ENCODE measurements around the gene GTF2H3.

The GTF2H3 gene

DNA sequence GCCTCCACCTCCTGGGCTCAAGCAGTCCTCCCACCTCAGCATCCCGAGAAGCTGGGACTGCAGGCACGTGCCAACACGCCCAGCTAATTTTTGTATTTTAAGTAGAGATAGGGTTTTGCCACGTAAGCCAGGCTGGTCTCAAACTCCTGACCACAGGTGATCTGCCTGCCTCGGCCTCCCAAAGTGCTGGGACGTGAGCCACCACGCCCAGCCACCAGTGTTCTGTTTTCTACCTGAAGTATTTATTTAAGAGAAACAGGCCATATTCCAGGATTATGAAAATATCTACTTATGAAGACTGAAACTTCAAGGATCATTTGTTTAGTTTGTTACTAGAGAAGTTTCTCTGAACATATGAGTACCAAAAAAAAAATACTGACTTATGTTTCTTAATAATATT is 10.3 kb downstream of the GTF2H3 start:
- DNase-seq (ENCODE audit: low read depth): no peak
- TF ChIP-seq, protein P1, sequence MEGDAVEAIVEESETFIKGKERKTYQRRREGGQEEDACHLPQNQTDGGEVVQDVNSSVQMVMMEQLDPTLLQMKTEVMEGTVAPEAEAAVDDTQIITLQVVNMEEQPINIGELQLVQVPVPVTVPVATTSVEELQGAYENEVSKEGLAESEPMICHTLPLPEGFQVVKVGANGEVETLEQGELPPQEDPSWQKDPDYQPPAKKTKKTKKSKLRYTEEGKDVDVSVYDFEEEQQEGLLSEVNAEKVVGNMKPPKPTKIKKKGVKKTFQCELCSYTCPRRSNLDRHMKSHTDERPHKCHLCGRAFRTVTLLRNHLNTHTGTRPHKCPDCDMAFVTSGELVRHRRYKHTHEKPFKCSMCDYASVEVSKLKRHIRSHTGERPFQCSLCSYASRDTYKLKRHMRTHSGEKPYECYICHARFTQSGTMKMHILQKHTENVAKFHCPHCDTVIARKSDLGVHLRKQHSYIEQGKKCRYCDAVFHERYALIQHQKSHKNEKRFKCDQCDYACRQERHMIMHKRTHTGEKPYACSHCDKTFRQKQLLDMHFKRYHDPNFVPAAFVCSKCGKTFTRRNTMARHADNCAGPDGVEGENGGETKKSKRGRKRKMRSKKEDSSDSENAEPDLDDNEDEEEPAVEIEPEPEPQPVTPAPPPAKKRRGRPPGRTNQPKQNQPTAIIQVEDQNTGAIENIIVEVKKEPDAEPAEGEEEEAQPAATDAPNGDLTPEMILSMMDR (IDR thresholded peaks at IDR 0.05; ENCODE audit: control insufficient read depth, extremely low read depth, insufficient read depth): no peak

DNA sequence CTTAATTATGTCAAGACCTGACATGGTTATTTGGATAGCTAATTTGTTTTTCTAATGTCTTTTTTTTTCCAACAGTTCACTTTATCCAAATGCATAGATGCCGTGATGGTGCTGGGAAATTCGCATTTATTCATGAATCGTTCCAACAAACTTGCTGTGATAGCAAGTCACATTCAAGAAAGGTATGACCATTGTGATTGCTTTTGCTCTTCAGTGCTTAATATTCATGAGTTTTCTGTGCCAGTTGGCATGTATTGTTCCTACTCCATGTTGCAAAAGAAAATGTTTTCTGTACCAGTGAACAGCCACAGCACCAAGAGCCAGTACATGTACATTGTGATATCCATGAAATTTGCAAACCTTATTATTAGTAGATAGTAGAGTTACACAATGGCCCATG is 11.8 kb downstream of the GTF2H3 start:
- H3K4me3 ChIP-seq (ENCODE audit: low read depth, low read length): no peak overlapping the region
- no peak for DNase-seq (ENCODE audit: low read depth)
- TF ChIP-seq, protein P1 (IDR thresholded peaks at IDR 0.05; ENCODE audit: control insufficient read depth, extremely low read depth, insufficient read depth): no peak

More for the DNA sequence above, 10.3 kb downstream of the GTF2H3 start:
- no peak overlapping the region for H3K4me3 ChIP-seq (ENCODE audit: low read depth, low read length)

DNA sequence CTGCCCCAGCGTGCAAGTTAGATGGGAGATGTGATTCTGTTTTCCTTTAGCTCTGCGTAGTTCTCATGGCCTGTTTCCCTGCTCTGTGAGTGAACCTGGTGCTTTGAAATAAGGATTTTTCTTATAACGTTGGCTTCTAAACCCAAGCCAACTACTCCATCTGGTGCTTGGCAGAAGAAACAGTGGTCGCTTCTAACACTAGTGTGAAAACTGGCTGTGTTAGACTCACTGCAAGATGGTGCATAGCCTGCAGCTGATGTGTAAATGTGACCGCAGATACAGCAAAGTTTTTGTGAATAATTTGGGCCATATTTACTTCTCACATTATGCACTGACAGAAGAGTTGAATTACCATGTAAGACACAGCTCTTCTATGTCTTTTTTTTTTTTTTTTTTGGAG is 12.2 kb downstream of the GTF2H3 start:
- H3K4me3 ChIP-seq (ENCODE audit: low read depth, low read length): no peak overlapping the region
- TF ChIP-seq, protein P1 (IDR thresholded peaks at IDR 0.05; ENCODE audit: control insufficient read depth, extremely low read depth, insufficient read depth): no peak
- DNase-seq (ENCODE audit: low read depth): no peak

DNA sequence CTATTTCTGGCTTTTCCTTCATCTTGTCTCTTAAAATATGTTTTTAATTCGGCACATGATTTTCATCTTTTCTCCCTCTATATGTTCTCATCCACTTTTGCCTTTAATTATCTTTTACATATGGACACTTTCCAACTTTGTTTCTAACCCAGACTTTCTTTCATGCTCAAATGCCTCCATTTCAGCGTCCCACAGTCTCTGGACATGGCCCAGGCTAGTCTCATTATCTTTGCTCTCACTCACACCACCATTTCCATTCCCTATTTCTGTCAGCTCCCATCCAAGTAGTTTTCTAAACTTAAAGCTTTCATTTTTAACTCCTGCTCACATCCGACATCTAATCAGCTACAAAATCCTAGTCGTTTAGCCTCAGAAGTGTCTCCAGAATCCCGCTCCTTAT is 14.8 kb downstream of the GTF2H3 start:
- no peak overlapping the region for H3K4me3 ChIP-seq (ENCODE audit: low read depth, low read length)
- no peak for DNase-seq (ENCODE audit: low read depth)
- TF ChIP-seq, protein P1 (IDR thresholded peaks at IDR 0.05; ENCODE audit: control insufficient read depth, extremely low read depth, insufficient read depth): no peak

DNA sequence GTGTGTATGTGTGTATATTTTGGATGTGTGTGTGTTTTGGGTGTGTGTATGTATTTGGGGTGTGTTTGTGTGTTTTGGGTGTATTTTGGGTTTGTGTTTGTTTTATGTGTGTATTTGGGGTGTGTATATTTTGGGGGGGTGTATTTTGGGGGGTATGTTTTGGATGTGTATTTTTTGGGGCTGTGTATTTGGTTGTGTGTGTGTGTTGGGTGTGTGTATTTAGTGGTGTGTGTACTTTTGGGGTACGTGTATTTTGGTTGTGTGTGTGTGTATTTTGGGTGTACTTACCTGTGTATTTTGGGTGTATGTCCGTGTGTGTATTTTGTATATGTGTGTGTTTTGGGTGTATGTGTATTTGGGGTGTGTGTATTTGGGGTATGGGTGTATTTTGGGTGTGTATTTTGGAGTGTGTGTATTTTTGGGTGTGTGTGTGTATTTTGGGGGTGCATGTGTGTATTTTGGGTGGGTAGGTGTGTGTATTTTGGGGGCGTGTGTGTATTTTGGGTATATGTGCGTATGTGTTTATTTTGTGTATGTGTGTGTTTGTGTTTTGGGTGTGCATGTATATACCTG is 20.6 kb downstream of the GTF2H3 start:
- H3K4me3 ChIP-seq (ENCODE audit: low read depth, low read length): no peak overlapping the region
- TF ChIP-seq, protein P1 (IDR thresholded peaks at IDR 0.05; ENCODE audit: control insufficient read depth, extremely low read depth, insufficient read depth): no peak
- DNase-seq (ENCODE audit: low read depth): no peak

DNA sequence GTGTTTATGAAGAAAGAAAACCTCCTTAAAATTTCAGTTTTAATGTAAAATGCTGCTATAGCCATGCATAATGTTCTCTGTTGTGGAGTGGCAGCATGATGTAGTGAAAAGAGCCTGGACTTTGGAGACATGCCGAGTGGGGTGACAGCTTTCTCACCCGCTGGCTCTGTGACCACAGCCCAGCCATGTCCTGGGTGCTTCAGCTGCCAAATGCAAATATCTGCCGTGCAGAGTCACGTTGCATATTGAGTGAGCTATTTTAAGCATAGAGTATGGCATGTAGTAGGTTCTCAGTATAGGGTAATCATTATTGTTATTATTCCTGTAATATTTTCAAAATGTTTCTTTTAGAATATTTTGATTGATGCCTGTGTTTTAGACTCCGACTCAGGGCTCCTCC is 21.8 kb downstream of the GTF2H3 start:
- TF ChIP-seq, protein P1 (IDR thresholded peaks at IDR 0.05; ENCODE audit: control insufficient read depth, extremely low read depth, insufficient read depth): no peak
- H3K4me3 ChIP-seq (ENCODE audit: low read depth, low read length): no peak overlapping the region
- no peak for DNase-seq (ENCODE audit: low read depth)

DNA sequence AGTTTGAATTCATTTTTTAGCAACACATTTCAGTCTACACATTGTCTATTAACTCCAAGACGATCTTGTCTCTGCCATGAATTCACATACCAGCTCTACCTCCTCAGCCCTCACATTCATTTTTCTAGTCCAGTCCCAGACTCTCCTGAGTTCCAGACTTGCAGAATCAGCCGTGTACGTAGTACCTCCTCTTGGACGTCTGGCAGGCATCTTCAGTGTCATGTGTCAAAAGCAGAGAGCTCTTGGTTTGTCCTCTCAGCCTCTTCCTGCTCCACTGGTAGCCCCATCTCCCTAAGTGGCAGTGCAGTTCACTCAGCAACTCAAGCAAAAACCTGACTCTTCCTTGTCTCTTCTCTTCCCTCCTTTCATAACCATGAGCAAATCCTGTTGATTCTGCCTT is 22.8 kb downstream of the GTF2H3 start:
- TF ChIP-seq, protein P1 (IDR thresholded peaks at IDR 0.05; ENCODE audit: control insufficient read depth, extremely low read depth, insufficient read depth): no peak
- DNase-seq (ENCODE audit: low read depth): no peak
- H3K4me3 ChIP-seq (ENCODE audit: low read depth, low read length): no peak overlapping the region

Data from LNCaP clone FGC (cell line).